A673 (cell line): ENCODE data around the gene NDST1.

Experiments used
- EZH2 ChIP-seq: fragments of 200-600 bp; sonication (generic); IDR thresholded peaks from 2 replicates; pipeline ENCODE4 v1.6.1; 2017; ENCODE audit warnings: borderline replicate concordance, low read depth, mild to moderate bottlenecking, mixed read lengths, antibody characterized with exemption, low read length; ENCODE audit not compliant: poor library complexity, severe bottlenecking
- TF ChIP-seq, protein P1 (sequence below): fragments of 300-800, 200-600 bp; sonication (generic); conservative IDR thresholded peaks from 2 replicates; pipeline ENCODE4 v1.5.1; 2017; ENCODE audit warnings: low read depth, mild to moderate bottlenecking, antibody characterized with exemption, low read length, moderate library complexity, mixed read lengths

- TF ChIP-seq, protein P1, sequence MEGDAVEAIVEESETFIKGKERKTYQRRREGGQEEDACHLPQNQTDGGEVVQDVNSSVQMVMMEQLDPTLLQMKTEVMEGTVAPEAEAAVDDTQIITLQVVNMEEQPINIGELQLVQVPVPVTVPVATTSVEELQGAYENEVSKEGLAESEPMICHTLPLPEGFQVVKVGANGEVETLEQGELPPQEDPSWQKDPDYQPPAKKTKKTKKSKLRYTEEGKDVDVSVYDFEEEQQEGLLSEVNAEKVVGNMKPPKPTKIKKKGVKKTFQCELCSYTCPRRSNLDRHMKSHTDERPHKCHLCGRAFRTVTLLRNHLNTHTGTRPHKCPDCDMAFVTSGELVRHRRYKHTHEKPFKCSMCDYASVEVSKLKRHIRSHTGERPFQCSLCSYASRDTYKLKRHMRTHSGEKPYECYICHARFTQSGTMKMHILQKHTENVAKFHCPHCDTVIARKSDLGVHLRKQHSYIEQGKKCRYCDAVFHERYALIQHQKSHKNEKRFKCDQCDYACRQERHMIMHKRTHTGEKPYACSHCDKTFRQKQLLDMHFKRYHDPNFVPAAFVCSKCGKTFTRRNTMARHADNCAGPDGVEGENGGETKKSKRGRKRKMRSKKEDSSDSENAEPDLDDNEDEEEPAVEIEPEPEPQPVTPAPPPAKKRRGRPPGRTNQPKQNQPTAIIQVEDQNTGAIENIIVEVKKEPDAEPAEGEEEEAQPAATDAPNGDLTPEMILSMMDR, result no peak
- no peak for TF ChIP-seq EZH2
Measured at GRCh38 chr5:150516011-150516410, 8.1 kb downstream of the NDST1 start.
